GM18519 (cell line): ENCODE measurements around the gene CPNE6.
"Not testable (repeated sequence)": the region's sequence is repeated elsewhere in the genome, so short reads cannot be mapped to it uniquely, and the experiment has no call there.

Source experiments
- ATAC-seq: cut with Tn5 transposase; IDR thresholded peaks from one replicate; pipeline ENCODE4 v1.9.1; 2021; ENCODE audit warnings: mild to moderate bottlenecking, moderate library complexity; ENCODE audit not compliant: unreplicated experiment, low FRiP score

CPNE6 gene

GRCh38 chr14:24100197-24100981 lies 29.0 kb downstream of the CPNE6 start:
- ATAC-seq = no peak

GRCh38 chr14:24100982-24101494 lies 29.7 kb downstream of the CPNE6 start:
- ATAC-seq = no peak

DNA sequence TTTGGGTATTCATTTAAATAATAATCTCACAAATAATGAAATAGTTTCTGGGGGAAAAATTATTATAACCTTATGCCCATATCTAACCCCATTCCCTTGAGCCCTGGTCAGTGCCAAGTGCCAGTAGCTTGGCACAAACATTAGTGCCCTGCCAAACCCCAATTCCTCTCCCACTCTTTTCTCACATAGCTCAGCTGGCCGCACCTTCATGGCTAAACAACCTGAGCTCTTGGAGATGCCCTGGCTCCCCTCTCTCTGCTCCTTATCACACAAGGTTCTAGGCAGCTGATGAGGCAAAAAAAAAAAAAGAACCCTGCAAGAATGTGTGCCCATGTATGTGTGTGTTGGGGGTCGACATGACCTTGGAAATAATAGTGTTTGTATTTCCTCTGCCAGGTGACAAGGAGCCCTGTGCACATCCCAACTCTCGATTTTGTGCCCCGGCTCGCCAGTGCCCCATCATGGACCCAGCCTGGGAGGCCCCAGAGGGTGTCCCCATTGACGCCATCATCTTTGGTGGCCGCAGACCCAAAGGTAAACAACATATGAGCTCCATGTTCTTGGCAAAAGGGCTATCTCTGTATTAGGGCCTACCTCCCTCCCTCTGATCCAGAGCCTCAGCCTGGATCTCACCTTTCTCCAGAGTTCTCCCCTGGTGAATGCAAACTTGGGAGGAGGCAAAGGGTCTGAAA lies 31.1 kb downstream of the CPNE6 start:
- ATAC-seq = no peak

GRCh38 chr14:24103451-24103850 lies 32.1 kb downstream of the CPNE6 start:
- ATAC-seq = no peak

GRCh38 chr14:24105609-24106239 lies 34.4 kb downstream of the CPNE6 start:
- not testable (repeated sequence) for ATAC-seq

DNA sequence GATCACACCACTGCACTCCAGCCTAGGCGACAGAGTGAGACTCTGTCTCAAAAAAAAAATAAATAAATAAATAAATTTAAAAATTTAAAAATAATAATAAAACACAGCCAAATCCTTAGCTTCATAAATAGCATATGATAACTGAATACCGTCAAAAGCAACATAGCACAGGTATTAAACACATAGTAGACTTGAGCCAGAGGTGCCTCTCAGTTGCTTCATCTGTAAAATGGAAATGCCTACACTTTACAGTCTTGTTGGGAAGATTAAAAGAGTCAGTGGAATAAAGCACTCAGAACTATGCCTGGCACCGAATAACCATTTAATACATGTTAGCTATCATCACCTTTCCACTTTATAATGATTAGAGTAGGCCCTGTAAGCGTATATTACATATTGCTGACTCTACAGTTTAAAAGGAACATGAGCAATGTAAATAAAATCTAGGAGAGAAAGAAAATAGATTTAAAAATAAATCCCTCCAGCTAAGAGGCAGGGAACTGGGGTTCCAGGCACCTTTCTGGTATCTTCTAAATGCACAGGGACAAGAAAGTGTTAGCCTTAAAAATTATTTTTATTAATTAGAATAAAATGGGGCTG lies 35.4 kb downstream of the CPNE6 start:
- no peak for ATAC-seq

GRCh38 chr14:24108336-24108874 lies 37.0 kb downstream of the CPNE6 start:
- ATAC-seq = no peak

DNA sequence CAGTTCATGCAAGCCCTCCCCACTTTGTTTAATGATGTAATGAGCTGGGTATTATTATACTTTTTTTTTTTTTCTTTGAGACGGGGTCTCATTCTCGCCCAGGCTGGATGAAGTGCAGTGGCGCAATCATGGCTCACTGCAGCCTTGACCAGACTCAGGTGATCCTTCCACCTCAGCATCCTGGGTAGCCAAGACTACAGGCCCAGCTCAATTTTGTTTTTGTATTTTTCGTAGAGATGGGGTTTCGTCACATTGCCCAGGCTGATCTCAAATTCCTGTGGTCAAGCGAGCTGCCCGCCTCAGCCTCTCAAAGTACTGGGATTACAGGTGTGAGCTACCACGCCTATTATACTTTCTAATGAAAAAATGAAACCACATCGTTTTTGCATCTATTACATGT lies 38.7 kb downstream of the CPNE6 start:
- ATAC-seq = no peak

GRCh38 chr14:24110523-24110922 lies 39.2 kb downstream of the CPNE6 start:
- no peak for ATAC-seq

DNA sequence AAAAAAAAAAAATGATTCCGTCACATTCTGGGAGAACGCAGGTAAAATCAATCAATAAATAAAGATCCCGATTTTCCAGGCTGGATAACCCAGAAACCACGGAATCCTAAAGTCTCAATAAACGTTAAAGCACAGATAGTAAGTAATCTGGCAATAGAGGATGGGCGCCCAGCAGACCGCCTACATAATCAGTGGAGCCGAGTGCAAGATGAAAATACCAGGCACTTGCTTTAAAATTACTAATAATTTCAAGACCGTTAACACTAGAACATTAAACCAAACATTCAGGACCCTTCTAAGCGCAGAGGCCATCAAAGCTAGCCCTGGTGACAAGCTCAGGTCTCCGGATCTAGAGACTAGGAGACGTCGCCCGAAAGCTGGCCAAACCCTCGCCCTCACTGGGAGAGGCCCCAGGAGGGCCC lies 42.0 kb downstream of the CPNE6 start:
- ATAC-seq = no peak

DNA sequence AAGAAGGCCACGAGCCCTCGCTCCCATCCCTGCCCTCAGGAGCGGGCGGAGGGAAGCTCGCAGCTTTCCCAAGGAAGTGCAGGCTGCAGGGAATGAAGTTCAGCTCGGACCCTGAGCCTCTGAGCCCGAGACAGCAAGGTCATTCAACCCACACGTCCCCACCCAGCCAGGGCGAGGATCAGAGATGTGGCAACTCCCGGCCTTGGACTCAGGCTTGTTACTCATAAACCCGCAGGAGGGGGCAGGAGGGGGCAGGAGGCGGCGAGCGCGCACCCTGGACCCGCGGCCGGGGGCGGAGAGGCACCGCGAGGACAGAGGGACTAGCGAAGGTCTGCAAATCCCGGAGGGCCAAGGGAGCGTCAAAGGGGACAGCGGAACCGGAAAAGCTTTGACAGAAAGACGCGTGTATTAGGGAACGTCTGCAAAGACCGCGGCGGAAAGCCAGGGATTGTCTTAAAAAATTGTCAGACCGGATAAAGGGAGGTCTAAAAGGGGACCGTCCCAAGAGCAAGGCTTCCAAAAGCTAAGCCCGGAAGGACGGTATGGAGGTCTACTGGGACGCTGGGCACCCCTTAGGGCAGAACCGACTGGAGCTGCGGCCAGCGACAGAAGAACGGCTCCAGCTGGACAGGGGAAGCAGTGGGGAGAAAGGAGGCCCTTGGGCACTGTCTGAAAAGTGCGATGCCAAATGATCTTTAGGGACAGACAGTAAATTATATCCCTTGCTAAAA lies 42.6 kb downstream of the CPNE6 start:
- ATAC-seq = peak; percentile 9

DNA sequence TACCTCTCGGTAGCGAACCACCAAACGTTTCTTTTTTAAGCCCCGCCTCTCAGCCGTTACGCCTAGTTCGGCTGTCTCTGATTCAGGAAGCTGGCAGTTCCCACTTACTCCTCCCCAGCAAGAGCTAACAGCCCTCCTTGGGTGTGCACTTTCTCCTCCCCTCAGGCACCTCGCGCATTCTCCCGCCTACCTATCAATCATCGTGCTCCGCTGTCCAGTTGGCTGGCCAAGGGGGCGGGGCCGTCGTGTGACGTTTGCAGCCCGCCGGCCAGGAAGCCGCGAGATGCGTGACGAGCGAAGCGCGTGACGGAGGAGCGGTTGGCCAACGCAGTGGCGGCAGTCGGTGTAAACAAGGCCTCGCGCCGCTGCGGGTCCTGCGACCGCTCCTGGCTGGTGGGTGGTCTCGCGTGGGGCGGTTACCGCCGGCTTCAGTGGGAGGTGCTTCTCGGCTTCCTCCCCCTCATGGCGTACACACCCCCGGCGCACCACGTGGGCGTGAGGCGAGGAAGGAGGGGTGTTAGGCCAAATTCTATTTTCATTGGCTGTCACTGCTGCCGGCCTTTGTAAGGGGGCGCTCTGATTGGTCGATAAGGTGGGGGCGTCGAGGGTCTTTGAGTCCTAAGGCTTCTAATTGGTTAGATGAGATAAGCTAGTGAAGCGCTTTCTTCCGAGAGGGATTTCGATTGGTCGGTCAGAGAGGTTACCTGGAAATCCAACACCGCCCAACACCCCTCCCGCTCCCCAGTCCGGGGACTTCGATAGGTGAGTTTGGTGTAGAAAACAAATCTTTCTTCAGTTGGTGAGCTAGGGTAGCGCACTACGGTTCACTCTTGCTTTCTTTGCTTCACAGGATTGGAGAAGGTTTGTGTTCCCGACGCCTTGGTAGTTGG lies 43.4 kb downstream of the CPNE6 start, which contains the start of the genes DCAF11 and NRL:
DCAF11 (plus strand) TSS at position 246 of the 890 bp plus-strand sequence. CDS start 818 bp downstream, outside the sequence.
NRL (minus strand) TSS at position 418 of the 890 bp plus-strand sequence. CDS start 32,101 bp downstream, outside the sequence.
- peak; percentile 74 for ATAC-seq

- ATAC-seq = no peak
These were observed 44.2 kb downstream of the CPNE6 start for GRCh38 chr14:24115422-24116127.

DNA sequence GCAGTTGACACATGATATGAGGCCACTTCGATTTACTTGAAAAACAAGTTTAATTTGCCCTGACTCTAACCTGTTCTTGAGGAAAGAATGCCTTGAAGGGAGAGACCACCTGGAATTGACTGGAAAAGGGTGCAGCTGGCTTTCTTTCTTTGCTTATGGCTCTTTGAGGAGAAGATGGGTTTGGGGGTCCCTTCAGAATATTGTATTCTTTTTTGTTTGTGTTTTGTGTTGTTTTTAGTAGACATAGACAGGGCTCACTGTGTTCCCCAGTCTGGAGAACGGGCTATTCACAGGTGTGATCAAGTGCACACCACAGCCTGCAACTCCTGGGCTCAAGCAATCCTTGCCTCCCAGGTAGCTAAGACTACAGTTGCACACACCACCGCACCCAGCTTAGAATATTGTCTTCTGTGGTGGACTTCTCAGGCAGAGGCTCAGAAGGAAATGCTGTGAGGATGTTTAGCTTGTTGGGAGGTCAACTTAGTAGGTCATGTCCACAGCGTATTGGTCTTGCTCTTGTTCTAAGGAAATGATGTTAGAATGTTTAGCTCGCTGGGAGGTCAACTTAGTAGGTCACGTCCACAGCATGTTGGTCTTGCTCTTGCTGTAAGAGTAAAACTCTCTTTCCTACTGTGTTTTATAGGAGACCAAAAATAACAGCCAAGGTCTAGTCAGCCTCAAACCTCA lies 44.9 kb downstream of the CPNE6 start:
- no peak for ATAC-seq

- no peak for ATAC-seq
These were observed 45.8 kb downstream of the CPNE6 start for GRCh38 chr14:24117179-24117578.

DNA sequence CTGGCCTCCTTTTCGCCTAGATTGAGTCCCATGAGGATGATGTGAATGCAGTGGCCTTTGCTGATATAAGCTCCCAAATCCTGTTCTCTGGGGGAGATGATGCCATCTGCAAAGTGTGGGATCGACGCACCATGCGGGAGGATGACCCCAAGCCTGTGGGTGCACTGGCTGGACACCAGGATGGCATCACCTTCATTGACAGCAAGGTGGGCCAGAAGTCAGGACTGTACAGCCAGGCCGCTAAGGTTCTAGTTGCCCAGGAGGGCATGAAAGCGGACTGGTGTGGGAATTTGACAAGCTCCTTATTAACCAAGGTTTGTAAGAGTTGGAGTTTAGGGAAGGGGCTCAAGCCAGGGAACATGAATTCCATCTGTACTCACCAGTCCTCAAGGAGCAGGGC lies 48.3 kb downstream of the CPNE6 start:
- ATAC-seq = no peak

- no peak for ATAC-seq
These were observed 49.8 kb downstream of the CPNE6 start for GRCh38 chr14:24121210-24121609.

- ATAC-seq = no peak
These were observed 51.1 kb downstream of the CPNE6 start for GRCh38 chr14:24122416-24122815.
